Mesothelial cell of epicardium (in vitro differentiated cells): ENCODE data around the gene STRIT1. TPM values are rescaled to one million over a fixed set of nuclear protein-coding genes. Genes with fewer than 3 reads are reported as not detected.

Experiments used
- DNase-seq, 2 experiments: peaks; one replicate each; pipeline ENCODE4 v3.0.0; 2021; ENCODE audit warnings: low spot score in 2 of 2; ENCODE audit not compliant: unreplicated experiment in 2 of 2
- H3K27ac Mint-ChIP-seq: 2 replicates; pipeline ENCODE4 v1.8.0; 2021; ENCODE audit warnings: mixed read lengths
- H3K27me3 Mint-ChIP-seq: 2 replicates; pipeline ENCODE4 v1.8.0; 2021; ENCODE audit warnings: low read depth, mixed read lengths
- H3K36me3 Mint-ChIP-seq: 2 replicates; pipeline ENCODE4 v1.8.0; 2021; ENCODE audit warnings: mixed read lengths
- H3K4me1 Mint-ChIP-seq: 2 replicates; pipeline ENCODE4 v1.8.0; 2021; ENCODE audit warnings: mixed read lengths
- H3K4me3 Mint-ChIP-seq: 2 replicates; pipeline ENCODE4 v1.8.0; 2021; ENCODE audit warnings: mild to moderate bottlenecking, moderate library complexity, mixed read lengths
- H3K9me3 Mint-ChIP-seq: 2 replicates; pipeline ENCODE4 v1.8.0; 2021; ENCODE audit warnings: mixed read lengths
- CTCF ChIP-seq: fragments of 200-600 bp; sonication (generic); IDR thresholded peaks from one replicate; pipeline ENCODE4 v1.5.0; 2021; ENCODE audit warnings: antibody characterized with exemption; ENCODE audit not compliant: unreplicated experiment
- total RNA-seq: library from RNA; stranded (reverse); gene quantifications from 3 replicates; pipeline ENCODE4 v1.2.1, GENCODE V29; 2021

Gene STRIT1
- total RNA-seq, 1 donor from 2014 or later = not detected

- H3K4me3 Mint-ChIP-seq = no peak overlapping the region
- no peak for TF ChIP-seq CTCF
- no peaks in the 10 kb centered on the region for H3K27me3 Mint-ChIP-seq
- peaks cover 7% of the 10 kb centered on the region for H3K4me1 Mint-ChIP-seq
- no peak for DNase-seq
- H3K27ac Mint-ChIP-seq = no peak overlapping the region
- H3K36me3 Mint-ChIP-seq = no peaks in the 10 kb centered on the region
- no peaks in the 10 kb centered on the region for H3K9me3 Mint-ChIP-seq
Observed at GRCh38 chr3:155313916-155314315, 20.4 kb upstream of the STRIT1 start.

GRCh38 chr3:155313300-155313699 is 19.8 kb upstream of the STRIT1 start:
- peak overlapping the region; percentile 67 for H3K27ac Mint-ChIP-seq
- no peak overlapping the region for H3K4me3 Mint-ChIP-seq
- peaks cover 7% of the 10 kb centered on the region for H3K4me1 Mint-ChIP-seq
- H3K27me3 Mint-ChIP-seq = no peaks in the 10 kb centered on the region
- no peaks in the 10 kb centered on the region for H3K9me3 Mint-ChIP-seq
- no peaks in the 10 kb centered on the region for H3K36me3 Mint-ChIP-seq
- TF ChIP-seq CTCF = no peak
- no peak for DNase-seq

- peak overlapping the region; percentile 67 for H3K27ac Mint-ChIP-seq
- TF ChIP-seq CTCF = no peak
- no peaks in the 10 kb centered on the region for H3K9me3 Mint-ChIP-seq
- peaks cover 7% of the 10 kb centered on the region for H3K4me1 Mint-ChIP-seq
- H3K36me3 Mint-ChIP-seq = no peaks in the 10 kb centered on the region
- H3K4me3 Mint-ChIP-seq = no peak overlapping the region
- no peak for DNase-seq
- no peaks in the 10 kb centered on the region for H3K27me3 Mint-ChIP-seq
Observed at GRCh38 chr3:155312781-155313180, 19.3 kb upstream of the STRIT1 start.

GRCh38 chr3:155309581-155309980 is 16.1 kb upstream of the STRIT1 start:
- TF ChIP-seq CTCF = no peak
- Mint-ChIP-seq H3K4me3 (no peak overlapping the region), H3K27ac (no peak overlapping the region), H3K9me3 (no peaks in the 10 kb centered on the region), H3K36me3 (no peaks in the 10 kb centered on the region), H3K4me1 (peaks cover 7% of the 10 kb centered on the region), H3K27me3 (no peaks in the 10 kb centered on the region)
- no peak for DNase-seq

GRCh38 chr3:155308831-155309230 is 15.3 kb upstream of the STRIT1 start:
- no peak for DNase-seq
- Mint-ChIP-seq H3K4me1 (peaks cover 10% of the 10 kb centered on the region), H3K9me3 (no peaks in the 10 kb centered on the region)

More at GRCh38 chr3:155308831-155309230, 15.3 kb upstream of the STRIT1 start:
- no peak overlapping the region for H3K4me3 Mint-ChIP-seq
- no peak for TF ChIP-seq CTCF
- no peak overlapping the region for H3K27ac Mint-ChIP-seq
- no peaks in the 10 kb centered on the region for H3K27me3 Mint-ChIP-seq
- H3K36me3 Mint-ChIP-seq = no peaks in the 10 kb centered on the region
